GM21825 (cell line): Measurements from ENCODE around the gene FADS3.
A peak's percentile ranks its signal among the peaks of the same experiment; 100 is the strongest.

Experiments
- ATAC-seq: cut with Tn5 transposase; IDR thresholded peaks from one replicate; pipeline ENCODE4 v1.9.1; 2021; ENCODE audit warnings: mild to moderate bottlenecking, moderate library complexity; ENCODE audit not compliant: unreplicated experiment

Gene FADS3

GRCh38 chr11:61891331-61892084 is at the start of gene FADS3:
Gene FADS3 (minus strand): TSS chr11:61891545. CDS start chr11:61891381, 164 bp downstream.
- peak; percentile 51 for ATAC-seq

- ATAC-seq, result no peak
Observed at GRCh38 chr11:61940466-61940865, 49.1 kb upstream of the FADS3 start.

GRCh38 chr11:61935861-61936260 is 44.5 kb upstream of the FADS3 start:
- no peak for ATAC-seq

- ATAC-seq, result no peak
Observed at GRCh38 chr11:61930933-61931332, 39.6 kb upstream of the FADS3 start.

- no peak for ATAC-seq
Observed at GRCh38 chr11:61928606-61929005, 37.3 kb upstream of the FADS3 start.

- no peak for ATAC-seq
Observed at GRCh38 chr11:61927501-61927900, 36.2 kb upstream of the FADS3 start.

- no peak for ATAC-seq
Observed at GRCh38 chr11:61926235-61926634, 34.9 kb upstream of the FADS3 start.

- ATAC-seq, result no peak
Observed at GRCh38 chr11:61925736-61926135, 34.4 kb upstream of the FADS3 start.

- no peak for ATAC-seq
Observed at GRCh38 chr11:61924064-61924455, 32.7 kb upstream of the FADS3 start.

- no peak for ATAC-seq
Observed at GRCh38 chr11:61923166-61924063, 32.1 kb upstream of the FADS3 start.

GRCh38 chr11:61922539-61922938 is 31.2 kb upstream of the FADS3 start:
- no peak for ATAC-seq

- ATAC-seq, result no peak
Observed at GRCh38 chr11:61921446-61921845, 30.1 kb upstream of the FADS3 start.

GRCh38 chr11:61919705-61920631 is 28.6 kb upstream of the FADS3 start:
- ATAC-seq, result no peak

GRCh38 chr11:61918938-61919704 is 27.8 kb upstream of the FADS3 start:
- no peak for ATAC-seq

GRCh38 chr11:61918251-61918937 is 27.0 kb upstream of the FADS3 start:
- no peak for ATAC-seq

- no peak for ATAC-seq
Observed at GRCh38 chr11:61917334-61918109, 26.2 kb upstream of the FADS3 start, which contains the start of gene RAB3IL1. Gene RAB3IL1 (minus strand): TSS chr11:61917566. CDS start chr11:61917367, 199 bp downstream.

- ATAC-seq, result no peak
Observed at GRCh38 chr11:61916737-61917333, 25.5 kb upstream of the FADS3 start.

- no peak for ATAC-seq
Observed at GRCh38 chr11:61914471-61915171, 23.3 kb upstream of the FADS3 start.
